Upper lobe of left lung (tissue), 6 donors: ENCODE data around the gene NTN1. TPM values are rescaled to one million over a fixed set of nuclear protein-coding genes. Genes with fewer than 3 reads are reported as not detected.
A peak's percentile ranks its signal among the peaks of the same experiment; 100 is the strongest.
"Not testable (repeated sequence)": the region's sequence is repeated elsewhere in the genome, so short reads cannot be mapped to it uniquely, and the experiment has no call there.

Experiments
- ATAC-seq, 2 donors: fragments of 200-7000 bp; cut with Tn5 transposase; one replicate each; pipeline ENCODE4 v1.9.1; 2022; ENCODE audit warnings: mild to moderate bottlenecking in 2 of 2, moderate library complexity in 2 of 2; ENCODE audit not compliant: low FRiP score in 2 of 2
- DNase-seq, 2 donors: peaks; one replicate each; pipeline ENCODE4 v3.0.0-alpha.2; 2019 to 2020
- H3K27ac ChIP-seq, 4 donors: fragments of 200-600 bp; sonication (generic); one replicate each; pipeline ENCODE4 v1.5.1; 2016 to 2019
- H3K27me3 ChIP-seq, 4 donors: fragments of 200-600 bp; sonication (generic); one replicate each; pipeline ENCODE4 v1.5.1; 2017 to 2019
- H3K36me3 ChIP-seq, 4 donors: fragments of 200-600 bp; sonication (generic); one replicate each; pipeline ENCODE4 v1.5.1; 2016 to 2019
- H3K4me1 ChIP-seq, 4 donors: fragments of 200-600 bp; sonication (generic); one replicate each; pipeline ENCODE4 v1.5.1; 2018 to 2019
- H3K4me3 ChIP-seq, 4 donors: fragments of 200-600 bp; sonication (generic); one replicate each; pipeline ENCODE4 v1.5.1; 2017 to 2019; ENCODE audit warnings: mild to moderate bottlenecking in 2 of 4, moderate library complexity in 1 of 4
- H3K9me3 ChIP-seq, 4 donors: fragments of 200-600 bp; sonication (generic); one replicate each; pipeline ENCODE4 v1.5.1; 2018 to 2019
- EP300 ChIP-seq, 4 donors: sonication (generic); formaldehyde crosslinking; IDR thresholded peaks; one replicate each; pipeline ENCODE4 v1.5.1; 2017; ENCODE audit warnings: antibody characterized with exemption in 4 of 4, control low read depth in 2 of 4
- POLR2A ChIP-seq, 4 donors: fragments of 450-650 bp; IDR thresholded peaks; one replicate each; pipeline ENCODE4 v1.5.1; 2016 to 2017; ENCODE audit warnings: antibody characterized with exemption in 4 of 4, mild to moderate bottlenecking in 2 of 4
- POLR2AphosphoS5 ChIP-seq, 2 donors: sonication (generic); formaldehyde crosslinking; IDR thresholded peaks; one replicate each; pipeline ENCODE4 v1.5.1; 2017; ENCODE audit warnings: antibody characterized with exemption in 2 of 2
- WGBS, 2 donors: methylation state at CpG; one replicate each; pipeline ENCODE4 v1.1.5; 2017 to 2018; 5-methylcytosine and 5-hydroxymethylcytosine counted together
- total RNA-seq, 6 donors: library from RNA; depleted of rRNA in 4 of 6; stranded (reverse); fragments of >200 nt in 4 of 6; gene quantifications; one replicate each; pipeline versions ENCODE4 v1.1.0 to v1.2.1, GENCODE V29; 2016 to 2021
- TF ChIP-seq, protein P1 (sequence below), 6 experiments: fragments of 450-650 bp in 4 of 6; fragments of 200-600 bp in 2 of 6; sonication (generic) in 2 of 6; IDR thresholded peaks; one replicate each; pipeline ENCODE4 v1.5.1; 2016 to 2019; ENCODE audit warnings: antibody characterized with exemption in 6 of 6
- donor health status: DM: no; HTN: no; CAD: no; lungs with moderate emphysema.
- donor health status: DM: no; HTN: yes; CAD: no; lungs with severe emphysema.

The NTN1 gene
- total RNA-seq, 6 donors from 2014 or later, result 2.6 to 9.1 (median 4.1) TPM

DNA sequence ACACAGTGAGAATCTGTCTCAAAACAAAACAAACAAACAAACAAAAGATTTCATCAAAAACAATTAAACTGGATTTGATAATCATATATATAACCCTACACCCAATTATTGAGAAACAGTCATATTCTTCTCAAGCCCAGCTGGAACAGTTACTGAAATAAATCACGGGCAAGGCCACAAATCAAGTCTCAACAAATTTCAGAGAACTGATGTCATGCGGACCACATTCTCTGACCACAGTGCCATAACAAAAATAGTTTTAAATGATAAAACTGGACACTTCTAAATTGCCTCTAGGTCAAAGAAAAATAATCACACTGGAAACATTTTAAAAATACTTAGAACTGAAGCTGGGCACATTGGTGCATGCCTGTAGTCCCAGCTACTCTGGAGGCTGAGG is 39.9 kb upstream of the NTN1 start:
- Histone ChIP-seq H3K9me3 (no peaks in the 10 kb centered on the region), H3K27ac (no peak overlapping the region)
- 86 to 89% methylated on average over 2 of the region's 2 CpGs for WGBS, 2 donors

DNA sequence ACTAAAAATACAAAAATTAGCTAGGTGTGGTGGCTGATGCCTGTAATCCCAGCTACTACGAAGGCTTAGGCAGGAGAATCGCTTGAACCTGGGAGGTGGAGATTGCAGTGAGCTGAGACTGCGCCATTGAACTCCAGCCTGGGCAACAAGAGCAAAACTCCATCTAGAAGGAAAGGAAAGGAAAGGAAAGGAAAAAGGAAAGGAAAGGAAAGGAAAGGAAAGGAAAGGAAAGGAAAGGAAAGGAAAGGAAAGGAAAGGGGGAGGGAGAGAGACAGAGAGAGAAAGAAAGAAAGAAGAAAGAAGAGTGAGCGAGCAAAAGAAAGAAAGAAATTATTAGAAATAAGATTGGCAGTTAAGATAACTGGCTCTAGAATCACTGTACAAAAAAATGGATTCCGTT is 37.1 kb upstream of the NTN1 start:
- H3K27me3 ChIP-seq, H3K36me3 ChIP-seq, H3K4me3 ChIP-seq, H3K27ac ChIP-seq, ATAC-seq, H3K9me3 ChIP-seq, DNase-seq, H3K4me1 ChIP-seq: not testable (repeated sequence)
- 97 to 98% methylated on average over 5 of the region's 5 CpGs for WGBS, 2 donors

More for the DNA sequence above, 39.9 kb upstream of the NTN1 start:
- ATAC-seq (no peak), DNase-seq (no peak)
- Histone ChIP-seq H3K36me3 (no peaks in the 10 kb centered on the region), H3K4me3 (no peak overlapping the region), H3K27me3 (no peaks in the 10 kb centered on the region), H3K4me1 (peaks cover 0 to 4% (median 0%) of the 10 kb centered on the region in 4 donors)
- TF ChIP-seq EP300 (IDR thresholded peaks at IDR 0.05) (no peak), POLR2A (IDR thresholded peaks at IDR 0.05) (no peak), POLR2AphosphoS5 (IDR thresholded peaks at IDR 0.05) (no peak)
- TF ChIP-seq, protein P1, sequence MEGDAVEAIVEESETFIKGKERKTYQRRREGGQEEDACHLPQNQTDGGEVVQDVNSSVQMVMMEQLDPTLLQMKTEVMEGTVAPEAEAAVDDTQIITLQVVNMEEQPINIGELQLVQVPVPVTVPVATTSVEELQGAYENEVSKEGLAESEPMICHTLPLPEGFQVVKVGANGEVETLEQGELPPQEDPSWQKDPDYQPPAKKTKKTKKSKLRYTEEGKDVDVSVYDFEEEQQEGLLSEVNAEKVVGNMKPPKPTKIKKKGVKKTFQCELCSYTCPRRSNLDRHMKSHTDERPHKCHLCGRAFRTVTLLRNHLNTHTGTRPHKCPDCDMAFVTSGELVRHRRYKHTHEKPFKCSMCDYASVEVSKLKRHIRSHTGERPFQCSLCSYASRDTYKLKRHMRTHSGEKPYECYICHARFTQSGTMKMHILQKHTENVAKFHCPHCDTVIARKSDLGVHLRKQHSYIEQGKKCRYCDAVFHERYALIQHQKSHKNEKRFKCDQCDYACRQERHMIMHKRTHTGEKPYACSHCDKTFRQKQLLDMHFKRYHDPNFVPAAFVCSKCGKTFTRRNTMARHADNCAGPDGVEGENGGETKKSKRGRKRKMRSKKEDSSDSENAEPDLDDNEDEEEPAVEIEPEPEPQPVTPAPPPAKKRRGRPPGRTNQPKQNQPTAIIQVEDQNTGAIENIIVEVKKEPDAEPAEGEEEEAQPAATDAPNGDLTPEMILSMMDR (IDR thresholded peaks at IDR 0.05), result no peak

DNA sequence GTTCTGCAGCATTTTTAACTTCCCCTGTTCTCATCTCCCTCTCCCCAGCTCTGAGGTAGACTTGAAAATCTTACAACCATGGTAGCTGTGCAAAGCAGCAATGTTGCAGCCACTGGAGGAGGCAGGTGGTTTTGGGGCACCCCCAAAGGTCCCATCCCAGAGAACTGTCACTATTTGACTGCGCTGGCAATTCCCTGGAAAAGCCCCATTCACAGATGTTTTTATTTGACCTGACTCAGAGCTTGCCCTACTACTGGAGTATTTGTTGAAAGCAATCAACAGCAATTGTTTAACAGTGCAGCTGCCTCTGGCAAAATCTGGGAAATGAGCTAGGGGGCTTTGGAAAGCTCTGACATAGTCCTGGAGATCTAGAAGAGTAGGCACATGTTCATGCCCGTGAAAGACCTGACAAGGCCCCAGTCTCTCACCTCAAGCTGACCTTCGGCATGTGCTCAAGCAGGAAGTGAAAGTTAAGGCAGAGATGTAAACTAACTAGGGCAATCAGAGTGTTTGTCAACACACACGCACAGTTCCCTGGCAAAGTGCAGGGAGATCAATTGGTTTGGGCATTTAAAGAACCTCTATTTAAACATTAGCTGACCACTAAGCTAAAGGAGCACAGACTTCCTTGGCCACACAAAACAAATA is 36.1 kb upstream of the NTN1 start:
- ATAC-seq, result peak in 1 of 2 donors; percentile 35
- no peak for DNase-seq
- TF ChIP-seq POLR2A (IDR thresholded peaks at IDR 0.05) (no peak), EP300 (IDR thresholded peaks at IDR 0.05) (no peak), POLR2AphosphoS5 (IDR thresholded peaks at IDR 0.05) (peak in 1 of 2 donors; percentile 17)
- Histone ChIP-seq H3K4me3 (no peak overlapping the region), H3K27ac (no peak overlapping the region), H3K4me1 (peaks cover 0 to 4% (median 0%) of the 10 kb centered on the region in 4 donors), H3K27me3 (no peaks in the 10 kb centered on the region), H3K36me3 (no peaks in the 10 kb centered on the region), H3K9me3 (no peaks in the 10 kb centered on the region)
- 62 to 64% methylated on average over 4 of the region's 4 CpGs for WGBS, 2 donors

DNA sequence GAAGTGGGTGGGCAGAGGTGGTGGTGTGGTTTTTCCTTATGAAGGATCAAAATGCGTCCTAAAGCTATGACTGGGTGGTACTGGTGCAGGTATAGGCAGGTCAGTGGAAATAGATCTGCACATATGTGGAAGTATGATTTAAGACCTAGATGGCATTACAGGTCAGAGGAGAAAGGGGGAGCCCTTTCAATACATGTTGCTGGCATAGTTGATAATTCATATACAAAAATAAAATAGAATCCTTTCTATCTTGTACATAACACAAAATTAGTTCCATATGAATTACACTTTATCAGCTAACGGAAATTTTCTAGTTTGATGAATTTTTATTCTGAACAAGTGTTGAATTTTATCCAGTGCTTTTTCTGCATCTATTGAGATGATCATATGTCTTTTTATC is 35.0 kb upstream of the NTN1 start:
- TF ChIP-seq POLR2A (IDR thresholded peaks at IDR 0.05) (no peak), EP300 (IDR thresholded peaks at IDR 0.05) (no peak), POLR2AphosphoS5 (IDR thresholded peaks at IDR 0.05) (no peak)
- TF ChIP-seq, protein P1 (IDR thresholded peaks at IDR 0.05), result no peak
- no peaks in the 10 kb centered on the region for H3K27me3 ChIP-seq
- 77 to 84% methylated on average over 2 of the region's 2 CpGs for WGBS, 2 donors
- H3K9me3 ChIP-seq, result no peaks in the 10 kb centered on the region
- H3K4me3 ChIP-seq, result no peak overlapping the region
- ATAC-seq (no peak), DNase-seq (no peak)
- peaks cover 0 to 4% (median 0%) of the 10 kb centered on the region in 4 donors for H3K4me1 ChIP-seq
- H3K27ac ChIP-seq, result no peak overlapping the region
- no peaks in the 10 kb centered on the region for H3K36me3 ChIP-seq

DNA sequence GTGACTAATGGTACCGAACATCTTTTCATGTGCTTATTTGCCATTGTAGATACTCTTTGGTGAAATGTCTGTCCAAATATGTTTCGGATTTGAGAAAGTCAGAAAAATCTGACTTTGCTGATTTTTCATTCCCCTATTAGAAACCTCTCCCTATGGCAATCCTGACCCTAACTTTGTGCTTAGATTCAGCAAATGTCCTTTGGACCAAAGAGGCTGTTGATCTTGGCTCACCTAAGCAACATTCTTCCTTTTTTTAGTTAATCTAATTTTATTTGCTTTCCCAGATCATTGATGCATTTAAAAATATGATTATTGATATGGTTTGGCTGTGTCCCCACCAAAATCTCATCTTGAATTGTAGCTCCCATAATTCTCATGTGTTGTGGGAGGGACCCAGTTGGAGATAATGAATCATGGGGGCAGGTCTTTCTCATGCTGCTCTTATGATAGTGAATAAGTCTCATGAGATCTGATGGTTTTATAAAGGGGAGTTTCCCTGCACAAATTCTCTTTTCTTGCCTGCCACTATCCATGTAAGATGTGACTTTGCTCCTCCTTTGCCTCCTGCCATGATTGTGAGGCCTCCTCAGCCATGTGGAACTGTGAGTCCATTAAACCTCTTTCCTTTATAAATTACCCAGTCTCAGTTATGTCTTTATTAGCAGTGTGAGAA is 32.9 kb upstream of the NTN1 start:
- not testable (repeated sequence) for H3K9me3 ChIP-seq, ATAC-seq, H3K4me3 ChIP-seq, H3K36me3 ChIP-seq, H3K27ac ChIP-seq, H3K27me3 ChIP-seq, DNase-seq, H3K4me1 ChIP-seq
- 70 to 96% methylated on average over 2 of the region's 2 CpGs for WGBS, 2 donors

DNA sequence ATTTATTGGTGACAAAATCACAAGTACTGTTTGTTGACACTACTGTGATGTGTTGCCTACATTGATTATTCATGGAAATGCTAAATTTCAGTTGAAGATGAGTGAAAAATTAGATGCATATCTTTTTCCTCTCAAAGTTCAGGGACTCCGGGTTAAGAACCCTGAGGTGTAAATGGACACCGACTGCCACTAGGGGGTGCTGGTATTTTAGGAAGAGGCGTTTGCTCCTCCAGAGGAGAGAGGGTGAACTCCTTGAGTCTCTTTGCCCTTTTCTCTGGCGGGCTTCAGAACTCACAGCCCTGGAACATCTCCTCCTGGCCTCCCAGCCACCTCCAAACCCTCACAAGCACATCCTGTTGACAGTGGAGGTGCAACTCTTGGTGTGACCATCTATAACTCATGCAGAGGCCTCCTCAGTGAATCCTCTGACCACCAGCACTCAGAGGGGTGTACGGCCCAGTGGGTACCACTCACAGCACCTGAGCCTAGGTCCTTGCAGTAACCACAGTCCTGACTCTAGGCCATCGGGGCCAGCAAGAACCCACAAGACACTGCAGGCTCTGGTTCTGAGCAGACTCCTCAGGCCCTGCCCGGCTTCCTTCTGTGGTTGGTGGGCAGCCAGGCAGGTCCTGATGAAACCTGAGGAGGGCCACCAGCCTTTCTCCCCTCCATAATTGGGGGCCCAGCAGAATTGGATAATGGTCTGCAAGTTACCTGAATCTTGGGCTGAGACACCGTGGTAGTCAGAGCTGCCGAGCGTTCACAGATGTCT is 29.6 kb upstream of the NTN1 start:
- 40 to 53% methylated on average over 8 to 10 of the region's 10 CpGs for WGBS, 2 donors
- Histone ChIP-seq H3K4me3 (no peak overlapping the region), H3K9me3 (no peaks in the 10 kb centered on the region), H3K4me1 (no peaks in the 10 kb centered on the region), H3K27me3 (no peaks in the 10 kb centered on the region), H3K36me3 (no peaks in the 10 kb centered on the region), H3K27ac (no peak overlapping the region)
- DNase-seq (peak in 1 of 2 donors; percentile 39), ATAC-seq (peak; percentile 68 to 77)
- no peak for TF ChIP-seq POLR2AphosphoS5 (IDR thresholded peaks at IDR 0.05)
- TF ChIP-seq, protein P1 (IDR thresholded peaks at IDR 0.05), result peak; percentile 57 to 72 (median 62)
- TF ChIP-seq POLR2A (IDR thresholded peaks at IDR 0.05), result no peak
